H1 (cell line): ENCODE measurements around the gene TIMP4. TPM values are rescaled to one million over a fixed set of nuclear protein-coding genes. Genes with fewer than 3 reads are reported as not detected.

Source experiments
- CTCF ChIA-PET: fragments of 300-600 bp; sonication (Branson Sonifier 250); formaldehyde crosslinking; loops from one replicate; lab custom pipeline; 2021; ENCODE audit not compliant: partially characterized antibody; lab: Charles Lee
- POLR2A ChIA-PET: fragments of 300-600 bp; sonication (Branson Sonifier 250); formaldehyde crosslinking; loops from one replicate; lab custom pipeline; 2021; ENCODE audit warnings: inconsistent platforms; ENCODE audit not compliant: partially characterized antibody; lab: Charles Lee
- DNase-seq, 2 experiments: peaks; one replicate each; pipeline versions ENCODE4 v3.0.0 to v3.0.0-alpha.2; 2010 to 2022; ENCODE audit warnings: low spot score in 2 of 2, low read depth in 1 of 2, mixed read lengths in 1 of 2
- FAIRE-seq: peaks from 2 replicates; lab custom pipeline; 2011; peaks lifted over from hg19 to GRCh38; lab: Jason Lieb, UNC
- H2AFZ ChIP-seq: 2 replicates; pipeline ENCODE4 v1.8.1; 2012; ENCODE audit warnings: low read length, inconsistent platforms
- H2AK5ac ChIP-seq: 2 replicates; pipeline ENCODE4 v1.6.1; 2013; ENCODE audit warnings: low read depth, low read length
- H2BK120ac ChIP-seq: replicated peaks from 2 replicates; pipeline ENCODE3; 2013; ENCODE audit warnings: low read depth, low read length, inconsistent platforms
- H2BK12ac ChIP-seq: 2 replicates; pipeline ENCODE4 v1.6.1; 2013; ENCODE audit warnings: low read depth, low read length
- H2BK15ac ChIP-seq: 2 replicates; pipeline ENCODE4 v1.6.1; 2013; ENCODE audit warnings: low read length
- H2BK20ac ChIP-seq: 2 replicates; pipeline ENCODE4 v1.6.1; 2013; ENCODE audit warnings: low read length
- H2BK5ac ChIP-seq: 2 replicates; pipeline ENCODE4 v1.6.1; 2013; ENCODE audit warnings: low read depth, low read length
- H3K14ac ChIP-seq: 2 replicates; pipeline ENCODE4 v1.6.1; 2013; ENCODE audit warnings: inconsistent platforms; ENCODE audit not compliant: insufficient read length
- H3K18ac ChIP-seq: 2 replicates; pipeline ENCODE4 v1.6.1; 2013; ENCODE audit warnings: low read length; ENCODE audit errors: extremely low read depth
- H3K23ac ChIP-seq: 2 replicates; pipeline ENCODE4 v1.6.1; 2013; ENCODE audit warnings: inconsistent platforms; ENCODE audit not compliant: insufficient read length
- H3K23me2 ChIP-seq: 2 replicates; pipeline ENCODE4 v1.6.1; 2013; ENCODE audit warnings: low read depth, low read length
- H3K27ac ChIP-seq: 2 replicates; pipeline ENCODE4 v1.6.1; 2011; ENCODE audit warnings: low read depth, low read length, inconsistent platforms
- H3K27me3 ChIP-seq, 4 experiments: replicated peaks in 1 of 4; 1 replicate in 1 of 4; 2 replicates in 3 of 4; pipeline versions ENCODE4 v1.6.1 to v1.8.1; 2011 to 2013; ENCODE audit warnings: low read length in 3 of 4, mild to moderate bottlenecking in 3 of 4, inconsistent platforms in 2 of 4, mixed read lengths in 2 of 4, moderate library complexity in 1 of 4; ENCODE audit not compliant: control insufficient read depth in 3 of 4, insufficient read depth in 3 of 4; ENCODE audit errors: extremely low read depth in 1 of 4
- H3K36me3 ChIP-seq, 4 experiments: 2 replicates each; pipeline versions ENCODE4 v1.6.1 to v1.8.1; 2011 to 2013; ENCODE audit warnings: mild to moderate bottlenecking in 4 of 4, low read length in 3 of 4, moderate library complexity in 2 of 4, control low read depth in 1 of 4, inconsistent platforms in 1 of 4; ENCODE audit not compliant: insufficient read depth in 4 of 4, control insufficient read depth in 2 of 4
- H3K4ac ChIP-seq: replicated peaks from 2 replicates; pipeline ENCODE3; 2013; ENCODE audit warnings: low read length, low read depth, mixed read lengths, inconsistent platforms; ENCODE audit not compliant: insufficient read length
- H3K4me1 ChIP-seq, 4 experiments: replicated peaks in 1 of 4; 1 replicate in 1 of 4; 2 replicates in 3 of 4; pipeline versions ENCODE4 v1.6.1 to v1.8.1; 2011 to 2013; ENCODE audit warnings: low read length in 3 of 4, inconsistent platforms in 2 of 4, mixed read lengths in 1 of 4; ENCODE audit not compliant: insufficient read depth in 4 of 4, control insufficient read depth in 3 of 4
- H3K4me2 ChIP-seq, 2 experiments: 2 replicates each; pipeline versions ENCODE4 v1.6.1 to v1.8.1; 2011 to 2013; ENCODE audit warnings: low read depth in 2 of 2, low read length in 2 of 2, control low read depth in 1 of 2, inconsistent platforms in 1 of 2, mild to moderate bottlenecking in 1 of 2; ENCODE audit not compliant: insufficient read depth in 1 of 2
- H3K4me3 ChIP-seq, 4 experiments: fragments of 200-600, 300-600 bp in 1 of 4; sonication (generic), shearing (Covaris generic), sonication (Bioruptor Twin) in 1 of 4; 2 replicates each; pipeline versions ENCODE4 v1.5.1 to v1.8.1; 2011 to 2016; ENCODE audit warnings: low read length in 4 of 4, low read depth in 3 of 4, control low read depth in 2 of 4, inconsistent platforms in 2 of 4, mild to moderate bottlenecking in 2 of 4, mixed read lengths in 1 of 4, moderate library complexity in 1 of 4; ENCODE audit not compliant: insufficient read depth in 2 of 4; ENCODE audit errors: extremely low read depth in 1 of 4
- H3K56ac ChIP-seq: replicated peaks from 2 replicates; pipeline ENCODE3; 2013; ENCODE audit warnings: low read depth, mild to moderate bottlenecking, mixed read lengths, low read length, inconsistent platforms; ENCODE audit not compliant: insufficient read length
- H3K79me1 ChIP-seq: 2 replicates; pipeline ENCODE4 v1.6.1; 2013; ENCODE audit warnings: low read depth, low read length, control low read depth
- H3K79me2 ChIP-seq, 2 experiments: 2 replicates each; pipeline versions ENCODE4 v1.6.1 to v1.8.1; 2012 to 2013; ENCODE audit warnings: low read length in 2 of 2, mild to moderate bottlenecking in 2 of 2, inconsistent platforms in 1 of 2; ENCODE audit not compliant: insufficient read depth in 2 of 2, control insufficient read depth in 1 of 2
- H3K9ac ChIP-seq, 4 experiments: replicated peaks in 1 of 4; 1 replicate in 1 of 4; 2 replicates in 3 of 4; pipeline versions ENCODE4 v1.6.1 to v1.8.1; 2011 to 2013; ENCODE audit warnings: low read depth in 3 of 4, low read length in 3 of 4, control low read depth in 2 of 4, mild to moderate bottlenecking in 2 of 4, moderate library complexity in 2 of 4, inconsistent platforms in 1 of 4; ENCODE audit errors: extremely low read depth in 1 of 4
- H3K9me3 ChIP-seq, 2 experiments: 2 replicates each; pipeline versions ENCODE4 v1.6.1 to v1.8.1; 2012 to 2013; ENCODE audit warnings: mild to moderate bottlenecking in 2 of 2, moderate library complexity in 2 of 2, control low read depth in 1 of 2, inconsistent platforms in 1 of 2, low read depth in 1 of 2, low read length in 1 of 2, mixed read lengths in 1 of 2; ENCODE audit not compliant: insufficient read depth in 2 of 2
- H4K20me1 ChIP-seq, 2 experiments: replicated peaks in 1 of 2; 2 replicates each; pipeline versions ENCODE3 to v1.8.1; 2011 to 2013; ENCODE audit warnings: inconsistent platforms in 2 of 2, low read length in 2 of 2, mild to moderate bottlenecking in 1 of 2; ENCODE audit not compliant: insufficient read depth in 2 of 2, control insufficient read depth in 1 of 2
- H4K5ac ChIP-seq: 2 replicates; pipeline ENCODE4 v1.6.1; 2013; ENCODE audit warnings: low read length, low read depth, mixed read lengths, inconsistent platforms; ENCODE audit not compliant: insufficient read length
- H4K8ac ChIP-seq: 2 replicates; pipeline ENCODE4 v1.8.0; 2013; ENCODE audit warnings: mild to moderate bottlenecking, moderate library complexity, low read length, inconsistent platforms; ENCODE audit not compliant: insufficient read depth; ENCODE audit errors: extremely low read depth
- H4K91ac ChIP-seq: replicated peaks from 2 replicates; pipeline ENCODE3; 2013; ENCODE audit warnings: low read length, mixed read lengths, inconsistent platforms; ENCODE audit not compliant: insufficient read length
- BACH1 ChIP-seq: IDR thresholded peaks from 2 replicates; pipeline ENCODE4 v1.6.1; 2012; ENCODE audit warnings: low read length, improper control_type of control experiment
- PHF8 ChIP-seq: fragments of 200-600 bp; sonication (generic); conservative IDR thresholded peaks from 2 replicates; pipeline ENCODE4 v1.7.1; 2012; ENCODE audit warnings: low read depth, mild to moderate bottlenecking, inconsistent platforms, low read length, moderate library complexity
- RAD21 ChIP-seq, 2 experiments: IDR thresholded peaks in 1 of 2; conservative IDR thresholded peaks in 1 of 2; 2 replicates each; pipeline ENCODE4 v1.6.1; 2011; ENCODE audit warnings: low read depth in 2 of 2, low read length in 2 of 2, improper control_type of control experiment in 1 of 2, inconsistent platforms in 1 of 2, mild to moderate bottlenecking in 1 of 2, moderate library complexity in 1 of 2
- WGBS, 2 experiments: shearing (Covaris generic) in 1 of 2; methylation state at CpG; one replicate each; pipeline versions ENCODE4 v1.1.6 to v1.1.7; 2013 to 2015; ENCODE audit warnings: low lambda C conversion rate in 2 of 2, mixed read lengths in 2 of 2, inconsistent platforms in 1 of 2, low coverage in 1 of 2, missing lambda C conversion rate in 1 of 2; ENCODE audit not compliant: insufficient replicate concordance in 2 of 2, insufficient coverage in 1 of 2, insufficient read length in 1 of 2; ENCODE audit errors: extremely low coverage in 1 of 2, missing lambda C conversion rate in 1 of 2; 5-methylcytosine and 5-hydroxymethylcytosine counted together
- polyA plus RNA-seq, 7 experiments: library from polyadenylated mRNA; depleted of rRNA in 3 of 7; stranded (reverse) in 5 of 7; unstranded in 2 of 7; fragments of >200 nt in 5 of 7; fragments of 200-250 nt in 2 of 7; gene quantifications; 1 replicate in 5 of 7; 2 replicates in 1 of 7; 4 replicates in 1 of 7; pipeline versions ENCODE4 v1.2.1 to v1.2.3, GENCODE V29; 2011 to 2013; ENCODE audit warnings: missing spikeins in 2 of 7, mixed read lengths in 2 of 7
- total RNA-seq: library from RNA; stranded (reverse); fragmentation: NEBNext Ultra II Directional; extraction: Animal tissue kit (Norgen Biotek cat#: 25700); gene quantifications from 2 replicates; pipeline ENCODE4 v1.2.1, GENCODE V29; 2021
- TF ChIP-seq, protein P1 (sequence below), 3 experiments: IDR thresholded peaks; 1 replicate in 2 of 3; 2 replicates in 1 of 3; pipeline versions ENCODE4 v1.5.1 to v1.6.1; 2011; ENCODE audit warnings: low read length in 3 of 3, mild to moderate bottlenecking in 3 of 3, inconsistent platforms in 2 of 3, low read depth in 1 of 3, moderate library complexity in 1 of 3; ENCODE audit not compliant: insufficient read depth in 1 of 3; ENCODE audit errors: control extremely low read depth in 1 of 3

Gene TIMP4
- total and polyA plus RNA-seq, 2 of the 8 experiments (the other 6 are each of a cell fraction or from before 2014, with no cell fraction given) = 5.1 to 8.7 TPM

GRCh38 chr3:12175844-12176453 lies 17.2 kb upstream of the TIMP4 start:
- no peak overlapping the region for H4K8ac ChIP-seq

More at GRCh38 chr3:12175844-12176453, 17.2 kb upstream of the TIMP4 start:
- Histone ChIP-seq H2BK15ac (no peak overlapping the region), H2BK20ac (no peak overlapping the region), H2BK5ac (no peak overlapping the region), H3K27ac (no peak overlapping the region), H3K56ac (no peak overlapping the region), H2BK120ac (no peak overlapping the region), H3K36me3 (peaks cover 0 to 10% (median 0%) of the 10 kb centered on the region in 4 experiments; a peak in 3 of 8 replicates), H4K20me1 (no peaks in the 10 kb centered on the region), H2AFZ (no peak overlapping the region), H2BK12ac (no peak overlapping the region), H3K4me3 (no peak overlapping the region), H3K4ac (no peak overlapping the region), H3K4me2 (no peak overlapping the region), H4K5ac (no peak overlapping the region), H3K23ac (no peak overlapping the region), H3K79me2 (no peaks in the 10 kb centered on the region), H3K14ac (no peak overlapping the region), H3K18ac (no peak overlapping the region), H3K9ac (0 out of 7 replicates have a peak overlapping the region, but pooled peaks of 1 of the 4 experiments have one; percentile 10), H2AK5ac (no peak overlapping the region), H3K23me2 (no peaks in the 10 kb centered on the region), H3K4me1 (no peaks in the 10 kb centered on the region), H3K79me1 (no peaks in the 10 kb centered on the region), H3K9me3 (peaks cover 15 to 16% of the 10 kb centered on the region in 2 experiments), H3K27me3 (no peaks in the 10 kb centered on the region), H4K91ac (no peak overlapping the region)
- TF ChIP-seq BACH1 (no peak), RAD21 (IDR thresholded peaks at IDR 0.05 in 1 of 2, conservative IDR thresholded peaks at IDR 0.05 in 1 of 2; ENCODE audit: low read depth in 2 of 2, low read length in 2 of 2) (peak; percentile 94 to 96), PHF8 (no peak)
- TF ChIP-seq, protein P1, sequence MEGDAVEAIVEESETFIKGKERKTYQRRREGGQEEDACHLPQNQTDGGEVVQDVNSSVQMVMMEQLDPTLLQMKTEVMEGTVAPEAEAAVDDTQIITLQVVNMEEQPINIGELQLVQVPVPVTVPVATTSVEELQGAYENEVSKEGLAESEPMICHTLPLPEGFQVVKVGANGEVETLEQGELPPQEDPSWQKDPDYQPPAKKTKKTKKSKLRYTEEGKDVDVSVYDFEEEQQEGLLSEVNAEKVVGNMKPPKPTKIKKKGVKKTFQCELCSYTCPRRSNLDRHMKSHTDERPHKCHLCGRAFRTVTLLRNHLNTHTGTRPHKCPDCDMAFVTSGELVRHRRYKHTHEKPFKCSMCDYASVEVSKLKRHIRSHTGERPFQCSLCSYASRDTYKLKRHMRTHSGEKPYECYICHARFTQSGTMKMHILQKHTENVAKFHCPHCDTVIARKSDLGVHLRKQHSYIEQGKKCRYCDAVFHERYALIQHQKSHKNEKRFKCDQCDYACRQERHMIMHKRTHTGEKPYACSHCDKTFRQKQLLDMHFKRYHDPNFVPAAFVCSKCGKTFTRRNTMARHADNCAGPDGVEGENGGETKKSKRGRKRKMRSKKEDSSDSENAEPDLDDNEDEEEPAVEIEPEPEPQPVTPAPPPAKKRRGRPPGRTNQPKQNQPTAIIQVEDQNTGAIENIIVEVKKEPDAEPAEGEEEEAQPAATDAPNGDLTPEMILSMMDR (IDR thresholded peaks at IDR 0.05; ENCODE audit: control extremely low read depth in 1 of 3, insufficient read depth in 1 of 3, low read depth in 1 of 3, low read length in 3 of 3) = peak; percentile 88 to 91 (median 91)
- peak in 1 of 2 experiments; percentile 78 for DNase-seq
- WGBS, 2 experiments = 55% methylated on average over 3 of the region's 3 CpGs; no CpG with 5 or more reads in 1 of the 2 experiments
- ChIA-PET POLR2A (interaction anchor here (1.2 to 1.7 kb wide), 2 partner anchors 17 to 41 kb away, joined by 3 to 4 read pairs; partner anchors contain the start of gene TIMP4), CTCF (interaction anchor here (0.8 to 16.8 kb wide), 32 partner anchors 8 to 1102 kb away, joined by 3 to 651 read pairs (median 4); partner anchors contain the start of gene TIMP4)
- peak; percentile 45 for FAIRE-seq
